Trophoblast cell (in vitro differentiated cells and primary cell): Measurements from ENCODE around the gene SPINK9.

Source experiments
- DNase-seq, 2 donors: peaks; one replicate each; pipeline ENCODE4 v3.0.0-alpha.2; 2016
- H2AFZ ChIP-seq: 2 replicates; pipeline ENCODE4 v1.6.1; 2013; ENCODE audit warnings: low read length, moderate library complexity, mild to moderate bottlenecking; ENCODE audit not compliant: insufficient read depth, poor library complexity
- H2AK5ac ChIP-seq: 2 replicates; pipeline ENCODE4 v1.6.1; 2013; ENCODE audit warnings: mild to moderate bottlenecking, low read length
- H2BK120ac ChIP-seq: 2 replicates; pipeline ENCODE4 v1.6.1; 2013; ENCODE audit warnings: low read length, mild to moderate bottlenecking, moderate library complexity; ENCODE audit not compliant: insufficient read depth, poor library complexity
- H2BK12ac ChIP-seq: 2 replicates; pipeline ENCODE4 v1.6.1; 2013; ENCODE audit warnings: mild to moderate bottlenecking, low read length, moderate library complexity
- H2BK5ac ChIP-seq: 2 replicates; pipeline ENCODE4 v1.6.1; 2013; ENCODE audit warnings: low read length, low read depth, moderate library complexity, mild to moderate bottlenecking; ENCODE audit not compliant: poor library complexity
- H3K14ac ChIP-seq: 2 replicates; pipeline ENCODE4 v1.6.1; 2013; ENCODE audit warnings: mild to moderate bottlenecking, low read length
- H3K18ac ChIP-seq: 2 replicates; pipeline ENCODE4 v1.6.1; 2013; ENCODE audit warnings: mild to moderate bottlenecking, low read length
- H3K23ac ChIP-seq: 2 replicates; pipeline ENCODE4 v1.6.1; 2013; ENCODE audit warnings: low read length
- H3K27ac ChIP-seq: 2 replicates; pipeline ENCODE4 v1.5.1; 2013; ENCODE audit warnings: low read depth, mild to moderate bottlenecking, inconsistent platforms, low read length, moderate library complexity
- H3K27me3 ChIP-seq: 2 replicates; pipeline ENCODE4 v1.6.1; 2013; ENCODE audit warnings: inconsistent platforms, mild to moderate bottlenecking, low read length, moderate library complexity; ENCODE audit not compliant: insufficient read depth
- H3K36me3 ChIP-seq, 2 experiments: 1 replicate in 1 of 2; 2 replicates in 1 of 2; pipeline ENCODE4 v1.6.1; 2013; ENCODE audit warnings: low read length in 2 of 2, mild to moderate bottlenecking in 2 of 2, moderate library complexity in 1 of 2; ENCODE audit not compliant: insufficient read depth in 2 of 2, control insufficient read depth in 1 of 2
- H3K4ac ChIP-seq: 2 replicates; pipeline ENCODE4 v1.6.1; 2013; ENCODE audit warnings: low read depth, mild to moderate bottlenecking, low read length, moderate library complexity
- H3K4me1 ChIP-seq, 2 experiments: 1 replicate in 1 of 2; 2 replicates in 1 of 2; pipeline ENCODE4 v1.6.1; 2013; ENCODE audit warnings: low read length in 2 of 2, mild to moderate bottlenecking in 2 of 2, moderate library complexity in 1 of 2; ENCODE audit not compliant: insufficient read depth in 2 of 2, control insufficient read depth in 1 of 2
- H3K4me2 ChIP-seq: 2 replicates; pipeline ENCODE4 v1.6.1; 2013; ENCODE audit warnings: inconsistent platforms, mild to moderate bottlenecking, low read length, moderate library complexity
- H3K4me3 ChIP-seq: 2 replicates; pipeline ENCODE4 v1.5.1; 2013; ENCODE audit warnings: mild to moderate bottlenecking, low read depth, low read length, inconsistent platforms
- H3K79me1 ChIP-seq: one replicate; pipeline ENCODE4 v1.6.1; 2013; ENCODE audit warnings: low read length
- H3K79me2 ChIP-seq: 2 replicates; pipeline ENCODE4 v1.6.1; 2013; ENCODE audit warnings: low read length, mild to moderate bottlenecking; ENCODE audit not compliant: control insufficient read depth, insufficient read depth, poor library complexity
- H3K9ac ChIP-seq: 2 replicates; pipeline ENCODE4 v1.6.1; 2013; ENCODE audit warnings: mild to moderate bottlenecking, low read length
- H3K9me3 ChIP-seq: 2 replicates; pipeline ENCODE4 v1.6.1; 2013; ENCODE audit warnings: low read depth, mild to moderate bottlenecking, control low read depth, inconsistent platforms, low read length; ENCODE audit not compliant: insufficient read depth
- H4K12ac ChIP-seq: 2 replicates; pipeline ENCODE4 v1.6.1; 2013; ENCODE audit warnings: low read depth, mild to moderate bottlenecking, low read length, moderate library complexity
- H4K8ac ChIP-seq: 2 replicates; pipeline ENCODE4 v1.6.1; 2013; ENCODE audit warnings: low read depth, mild to moderate bottlenecking, low read length, moderate library complexity
- H4K91ac ChIP-seq: one replicate; pipeline ENCODE4 v1.6.1; 2013; ENCODE audit warnings: low read depth, mild to moderate bottlenecking, low read length, moderate library complexity
- WGBS: extraction: QIAGEN DNeasy Blood & Tissue Kit; methylation state at CpG from one replicate; pipeline ENCODE4 v1.1.7; 2013; ENCODE audit warnings: missing lambda C conversion rate; ENCODE audit not compliant: insufficient read length, insufficient coverage; ENCODE audit errors: extremely low coverage; 5-methylcytosine and 5-hydroxymethylcytosine counted together

Gene SPINK9

DNA sequence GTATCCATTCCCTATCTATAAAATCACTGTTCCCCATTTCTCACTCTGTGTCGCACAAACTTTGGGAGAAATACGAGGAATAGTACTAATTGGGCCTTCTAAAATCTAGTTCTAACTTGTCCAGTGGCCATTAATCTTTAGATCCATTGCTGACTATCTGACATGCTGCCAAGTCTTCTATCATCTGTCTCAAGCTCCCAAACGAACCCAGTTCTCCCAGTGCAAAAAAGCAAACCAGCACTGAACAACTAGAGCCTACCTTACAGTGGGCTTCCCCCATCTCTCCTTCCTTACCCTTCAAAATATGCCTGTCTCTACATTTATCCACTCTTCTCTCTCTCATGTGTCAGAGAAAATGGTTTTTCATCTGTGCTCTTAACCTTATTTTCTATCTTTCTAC, 26.3 kb upstream of the SPINK9 start:
- H2AFZ ChIP-seq: no peak overlapping the region
- no peak overlapping the region for H3K18ac ChIP-seq
- H4K91ac ChIP-seq: no peak overlapping the region
- no peak overlapping the region for H2AK5ac ChIP-seq
- no peak overlapping the region for H2BK120ac ChIP-seq
- no peak overlapping the region for H3K4me2 ChIP-seq
- no peak overlapping the region for H2BK12ac ChIP-seq
- DNase-seq: no peak
- H3K27ac ChIP-seq: no peak overlapping the region
- no peak overlapping the region for H2BK5ac ChIP-seq
- no peaks in the 10 kb centered on the region for H3K79me2 ChIP-seq
- no peaks in the 10 kb centered on the region for H3K9me3 ChIP-seq
- no peaks in the 10 kb centered on the region for H3K79me1 ChIP-seq
- no peak overlapping the region for H3K14ac ChIP-seq
- H4K12ac ChIP-seq: no peak overlapping the region
- no CpG with 5 or more reads among the region's 3 CpGs for WGBS
- no peak overlapping the region for H3K23ac ChIP-seq
- no peaks in the 10 kb centered on the region for H3K4me1 ChIP-seq
- H3K27me3 ChIP-seq: no peaks in the 10 kb centered on the region
- no peaks in the 10 kb centered on the region for H3K36me3 ChIP-seq
- H3K4ac ChIP-seq: no peak overlapping the region
- H3K4me3 ChIP-seq: no peak overlapping the region
- H3K9ac ChIP-seq: no peak overlapping the region
- no peak overlapping the region for H4K8ac ChIP-seq

DNA sequence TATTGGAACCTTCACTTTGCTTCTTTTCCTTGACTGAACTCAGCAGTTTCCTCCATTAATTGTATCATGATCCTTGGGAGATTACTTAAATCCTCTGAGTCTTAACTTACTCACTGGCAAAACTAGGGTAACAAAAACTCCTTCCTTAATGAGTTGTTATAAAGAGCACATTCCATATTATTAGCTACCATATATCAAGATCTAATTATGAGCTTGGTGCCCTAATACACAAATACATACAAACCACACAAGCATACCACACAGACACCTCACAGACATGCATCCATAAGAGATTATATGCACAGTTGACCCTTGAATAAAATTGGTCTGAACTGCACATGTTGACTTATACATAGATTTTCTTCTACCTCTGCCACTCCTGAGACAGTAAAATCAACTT, 25.6 kb upstream of the SPINK9 start:
- no peak overlapping the region for H2AFZ ChIP-seq
- H3K4me3 ChIP-seq: no peak overlapping the region
- H3K9me3 ChIP-seq: no peaks in the 10 kb centered on the region
- no peak overlapping the region for H2BK120ac ChIP-seq
- H3K79me1 ChIP-seq: no peaks in the 10 kb centered on the region
- no peak overlapping the region for H3K14ac ChIP-seq
- no peak overlapping the region for H4K91ac ChIP-seq
- H3K4me1 ChIP-seq: no peaks in the 10 kb centered on the region
- no peak overlapping the region for H2BK12ac ChIP-seq
- no peak for DNase-seq
- H3K18ac ChIP-seq: no peak overlapping the region
- no peaks in the 10 kb centered on the region for H3K36me3 ChIP-seq
- H2AK5ac ChIP-seq: no peak overlapping the region
- no peaks in the 10 kb centered on the region for H3K79me2 ChIP-seq
- H3K4me2 ChIP-seq: no peak overlapping the region
- H2BK5ac ChIP-seq: no peak overlapping the region
- no peak overlapping the region for H4K8ac ChIP-seq
- H3K23ac ChIP-seq: no peak overlapping the region
- no peaks in the 10 kb centered on the region for H3K27me3 ChIP-seq
- no peak overlapping the region for H3K9ac ChIP-seq
- H3K4ac ChIP-seq: no peak overlapping the region
- no peak overlapping the region for H3K27ac ChIP-seq
- H4K12ac ChIP-seq: no peak overlapping the region

DNA sequence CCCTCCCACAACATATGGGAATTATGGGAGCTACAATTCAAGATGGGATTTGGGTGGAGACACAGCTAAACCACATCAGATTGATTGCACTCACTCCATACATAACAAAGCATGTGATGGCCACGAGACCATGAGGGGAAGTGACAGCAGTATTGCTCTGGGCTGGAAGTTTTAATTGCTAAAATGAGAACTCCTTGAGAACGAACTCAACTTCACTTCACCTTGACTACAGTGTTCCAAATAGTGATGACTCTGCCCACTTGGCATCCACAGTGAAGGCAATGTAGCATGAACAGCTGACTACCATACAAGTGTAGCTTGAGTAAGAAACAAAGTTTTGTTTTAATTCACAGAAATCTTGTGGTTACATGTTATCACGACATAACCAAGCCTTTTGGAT, 23.9 kb upstream of the SPINK9 start:
- H3K36me3 ChIP-seq: no peaks in the 10 kb centered on the region
- H3K4me1 ChIP-seq: no peaks in the 10 kb centered on the region
- H4K8ac ChIP-seq: no peak overlapping the region
- no peak overlapping the region for H2BK120ac ChIP-seq
- WGBS: no CpG with 5 or more reads among the region's 3 CpGs
- no peak overlapping the region for H2BK5ac ChIP-seq
- H3K9me3 ChIP-seq: no peaks in the 10 kb centered on the region
- H3K79me2 ChIP-seq: no peaks in the 10 kb centered on the region
- no peaks in the 10 kb centered on the region for H3K79me1 ChIP-seq
- H3K27ac ChIP-seq: no peak overlapping the region
- no peak overlapping the region for H3K4ac ChIP-seq
- H3K9ac ChIP-seq: no peak overlapping the region
- H4K91ac ChIP-seq: no peak overlapping the region
- no peak overlapping the region for H3K4me2 ChIP-seq
- no peak for DNase-seq
- no peak overlapping the region for H3K4me3 ChIP-seq
- no peak overlapping the region for H2AFZ ChIP-seq
- H3K27me3 ChIP-seq: no peaks in the 10 kb centered on the region
- H2BK12ac ChIP-seq: no peak overlapping the region
- H3K18ac ChIP-seq: no peak overlapping the region
- no peak overlapping the region for H4K12ac ChIP-seq
- H3K14ac ChIP-seq: no peak overlapping the region
- H3K23ac ChIP-seq: no peak overlapping the region
- no peak overlapping the region for H2AK5ac ChIP-seq

DNA sequence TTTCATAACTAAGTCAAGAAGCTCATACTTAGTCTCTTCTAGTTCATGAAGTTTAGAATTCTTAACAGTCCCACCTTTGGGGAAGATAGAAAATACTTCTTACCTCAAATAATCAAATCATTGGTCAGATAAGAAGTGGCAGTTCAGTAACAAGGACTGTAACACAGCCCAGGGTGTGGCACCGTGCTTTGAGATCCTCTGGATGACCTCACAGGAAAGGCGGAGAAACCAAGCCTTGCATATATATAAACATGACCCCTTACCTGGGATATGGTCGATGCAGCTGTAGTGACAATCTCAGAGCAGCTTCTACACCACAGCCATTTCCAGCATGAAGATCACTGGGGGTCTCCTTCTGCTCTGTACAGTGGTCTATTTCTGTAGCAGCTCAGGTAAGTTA, 23.2 kb upstream of the SPINK9 start, which contains the start of gene SPINK7:
TSS of gene SPINK7 (plus strand) at position 271 of the 400 bp plus-strand sequence. CDS start at position 332, 61 bp downstream.
- H2AK5ac ChIP-seq: no peak within 1 kb of the TSS
- H2BK5ac ChIP-seq: no peak within 1 kb of the TSS
- no peaks in the 10 kb centered on the region for H3K27me3 ChIP-seq
- no peak within 1 kb of the TSS for H3K23ac ChIP-seq
- no peaks in the 10 kb centered on the region for H3K9me3 ChIP-seq
- H4K91ac ChIP-seq: no peak within 1 kb of the TSS
- no peak within 1 kb of the TSS for H3K4me3 ChIP-seq
- no peak within 1 kb of the TSS for H2BK120ac ChIP-seq
- no peak within 1 kb of the TSS for H3K4me2 ChIP-seq
- no peaks in the 10 kb centered on the region for H3K79me2 ChIP-seq
- no peak within 1 kb of the TSS for H3K9ac ChIP-seq
- H3K18ac ChIP-seq: no peak within 1 kb of the TSS
- H3K27ac ChIP-seq: no peak within 1 kb of the TSS
- H2AFZ ChIP-seq: no peak within 1 kb of the TSS
- no peaks in the 10 kb centered on the region for H3K36me3 ChIP-seq
- no CpG with 5 or more reads among the region's 3 CpGs for WGBS
- no peaks in the 10 kb centered on the region for H3K4me1 ChIP-seq
- H4K12ac ChIP-seq: no peak within 1 kb of the TSS
- no peak within 1 kb of the TSS for H4K8ac ChIP-seq
- H3K4ac ChIP-seq: no peak within 1 kb of the TSS
- H3K79me1 ChIP-seq: no peaks in the 10 kb centered on the region
- no peak within 1 kb of the TSS for H3K14ac ChIP-seq
- no peak for DNase-seq
- H2BK12ac ChIP-seq: no peak within 1 kb of the TSS
